ENCODE data around the gene WFDC12.
"Not testable (repeated sequence)": the region's sequence is repeated elsewhere in the genome, so short reads cannot be mapped to it uniquely, and the experiment has no call there.

The WFDC12 gene

GRCh38 chr20:45124365-45124764, at the start of gene WFDC12:
WFDC12 (minus strand) TSS chr20:45124465; CDS start chr20:45124447, 18 bp downstream.
- Histone ChIP-seq H3K27me3 (ENCODE audit: control insufficient read depth in 5 of 5, insufficient read depth in 4 of 5, low read length in 5 of 5) (peaks cover 0 to 19% (median 8%) of the 10 kb centered on the region in 5 donors), H3K36me3 (ENCODE audit: control insufficient read depth in 5 of 5, insufficient read depth in 5 of 5, low read length in 5 of 5) (no peaks in the 10 kb centered on the region), H3K9me3 (ENCODE audit: control insufficient read depth in 5 of 5, low read length in 5 of 5) (no peaks in the 10 kb centered on the region), H3K4me3 (ENCODE audit: low read depth in 1 of 5, low read length in 5 of 5) (no peak within 1 kb of the TSS), H3K4me1 (ENCODE audit: control insufficient read depth in 5 of 5, insufficient read depth in 5 of 5, low read length in 5 of 5) (no peaks in the 10 kb centered on the region), H3K9ac (ENCODE audit: low read length in 5 of 5) (no peak within 1 kb of the TSS), H3K27ac (ENCODE audit: low read depth, low read length) (no peak within 1 kb of the TSS)

- Histone ChIP-seq H3K4me3 (ENCODE audit: low read depth in 1 of 5, low read length in 5 of 5) (no peak overlapping the region), H3K27ac (ENCODE audit: low read depth, low read length) (no peak overlapping the region), H3K27me3 (ENCODE audit: control insufficient read depth in 5 of 5, insufficient read depth in 4 of 5, low read length in 5 of 5) (no peaks in the 10 kb centered on the region), H3K9me3 (ENCODE audit: control insufficient read depth in 5 of 5, low read length in 5 of 5) (peaks cover 0 to 8% (median 0%) of the 10 kb centered on the region in 5 donors), H3K36me3 (ENCODE audit: control insufficient read depth in 5 of 5, insufficient read depth in 5 of 5, low read length in 5 of 5) (no peaks in the 10 kb centered on the region), H3K9ac (ENCODE audit: low read length in 5 of 5) (no peak overlapping the region), H3K4me1 (ENCODE audit: control insufficient read depth in 5 of 5, insufficient read depth in 5 of 5, low read length in 5 of 5) (no peaks in the 10 kb centered on the region)
Measured at GRCh38 chr20:45173522-45173921, 49.3 kb upstream of the WFDC12 start.

- Histone ChIP-seq H3K36me3 (ENCODE audit: control insufficient read depth in 5 of 5, insufficient read depth in 5 of 5, low read length in 5 of 5) (no peaks in the 10 kb centered on the region), H3K9me3 (ENCODE audit: control insufficient read depth in 5 of 5, low read length in 5 of 5) (peaks cover 0 to 14% (median 4%) of the 10 kb centered on the region in 5 donors), H3K9ac (ENCODE audit: low read length in 5 of 5) (no peak overlapping the region), H3K4me3 (ENCODE audit: low read depth in 1 of 5, low read length in 5 of 5) (no peak overlapping the region), H3K27me3 (ENCODE audit: control insufficient read depth in 5 of 5, insufficient read depth in 4 of 5, low read length in 5 of 5) (no peaks in the 10 kb centered on the region), H3K4me1 (ENCODE audit: control insufficient read depth in 5 of 5, insufficient read depth in 5 of 5, low read length in 5 of 5) (no peaks in the 10 kb centered on the region), H3K27ac (ENCODE audit: low read depth, low read length) (no peak overlapping the region)
Measured at GRCh38 chr20:45164906-45165305, 40.6 kb upstream of the WFDC12 start.

- H3K27me3 ChIP-seq (ENCODE audit: control insufficient read depth in 5 of 5, insufficient read depth in 4 of 5, low read length in 5 of 5): no peaks in the 10 kb centered on the region
- H3K9ac ChIP-seq (ENCODE audit: low read length in 5 of 5): no peak overlapping the region
- H3K9me3 ChIP-seq (ENCODE audit: control insufficient read depth in 5 of 5, low read length in 5 of 5): peaks cover 4 to 17% (median 12%) of the 10 kb centered on the region in 5 donors
- no peaks in the 10 kb centered on the region for H3K36me3 ChIP-seq (ENCODE audit: control insufficient read depth in 5 of 5, insufficient read depth in 5 of 5, low read length in 5 of 5)
- H3K27ac ChIP-seq (ENCODE audit: low read depth, low read length): no peak overlapping the region
- H3K4me1 ChIP-seq (ENCODE audit: control insufficient read depth in 5 of 5, insufficient read depth in 5 of 5, low read length in 5 of 5): no peaks in the 10 kb centered on the region
- no peak overlapping the region for H3K4me3 ChIP-seq (ENCODE audit: low read depth in 1 of 5, low read length in 5 of 5)
Measured at GRCh38 chr20:45163083-45163803, 39.0 kb upstream of the WFDC12 start.

GRCh38 chr20:45157962-45158361, 33.7 kb upstream of the WFDC12 start:
- peaks cover 0 to 6% (median 0%) of the 10 kb centered on the region in 5 donors for H3K4me1 ChIP-seq (ENCODE audit: control insufficient read depth in 5 of 5, insufficient read depth in 5 of 5, low read length in 5 of 5)
- H3K27ac ChIP-seq (ENCODE audit: low read depth, low read length): no peak overlapping the region
- H3K36me3 ChIP-seq (ENCODE audit: control insufficient read depth in 5 of 5, insufficient read depth in 5 of 5, low read length in 5 of 5): no peaks in the 10 kb centered on the region
- peaks cover 4 to 21% (median 10%) of the 10 kb centered on the region in 5 donors for H3K9me3 ChIP-seq (ENCODE audit: control insufficient read depth in 5 of 5, low read length in 5 of 5)
- H3K4me3 ChIP-seq (ENCODE audit: low read depth in 1 of 5, low read length in 5 of 5): no peak overlapping the region
- H3K27me3 ChIP-seq (ENCODE audit: control insufficient read depth in 5 of 5, insufficient read depth in 4 of 5, low read length in 5 of 5): no peaks in the 10 kb centered on the region
- no peak overlapping the region for H3K9ac ChIP-seq (ENCODE audit: low read length in 5 of 5)

- H3K4me3 ChIP-seq (ENCODE audit: low read depth in 1 of 5, low read length in 5 of 5): no peak overlapping the region
- peaks cover 4 to 21% (median 7%) of the 10 kb centered on the region in 5 donors for H3K9me3 ChIP-seq (ENCODE audit: control insufficient read depth in 5 of 5, low read length in 5 of 5)
- H3K27me3 ChIP-seq (ENCODE audit: control insufficient read depth in 5 of 5, insufficient read depth in 4 of 5, low read length in 5 of 5): no peaks in the 10 kb centered on the region
- H3K4me1 ChIP-seq (ENCODE audit: control insufficient read depth in 5 of 5, insufficient read depth in 5 of 5, low read length in 5 of 5): peaks cover 0 to 6% (median 0%) of the 10 kb centered on the region in 5 donors
- H3K27ac ChIP-seq (ENCODE audit: low read depth, low read length): no peak overlapping the region
- no peaks in the 10 kb centered on the region for H3K36me3 ChIP-seq (ENCODE audit: control insufficient read depth in 5 of 5, insufficient read depth in 5 of 5, low read length in 5 of 5)
- H3K9ac ChIP-seq (ENCODE audit: low read length in 5 of 5): no peak overlapping the region
Measured at GRCh38 chr20:45156713-45157112, 32.4 kb upstream of the WFDC12 start.

- not testable (repeated sequence) for H3K9ac ChIP-seq (ENCODE audit: low read length in 5 of 5)
Measured at GRCh38 chr20:45154794-45155193, 30.5 kb upstream of the WFDC12 start.

GRCh38 chr20:45154183-45154582, 29.9 kb upstream of the WFDC12 start:
- Histone ChIP-seq H3K4me1 (ENCODE audit: control insufficient read depth in 5 of 5, insufficient read depth in 5 of 5, low read length in 5 of 5) (peaks cover 0 to 6% (median 0%) of the 10 kb centered on the region in 5 donors), H3K27me3 (ENCODE audit: control insufficient read depth in 5 of 5, insufficient read depth in 4 of 5, low read length in 5 of 5) (peaks cover 0 to 3% (median 0%) of the 10 kb centered on the region in 5 donors), H3K9me3 (ENCODE audit: control insufficient read depth in 5 of 5, low read length in 5 of 5) (peaks cover 2 to 18% (median 5%) of the 10 kb centered on the region in 5 donors), H3K27ac (ENCODE audit: low read depth, low read length) (no peak overlapping the region), H3K4me3 (ENCODE audit: low read depth in 1 of 5, low read length in 5 of 5) (no peak overlapping the region), H3K36me3 (ENCODE audit: control insufficient read depth in 5 of 5, insufficient read depth in 5 of 5, low read length in 5 of 5) (no peaks in the 10 kb centered on the region), H3K9ac (ENCODE audit: low read length in 5 of 5) (no peak overlapping the region)

More at GRCh38 chr20:45154794-45155193, 30.5 kb upstream of the WFDC12 start:
- H3K9me3 ChIP-seq (ENCODE audit: control insufficient read depth in 5 of 5, low read length in 5 of 5): peaks cover 4 to 21% (median 7%) of the 10 kb centered on the region in 5 donors
- not testable (repeated sequence) for H3K27ac ChIP-seq (ENCODE audit: low read depth, low read length); H3K36me3 ChIP-seq (ENCODE audit: control insufficient read depth in 5 of 5, insufficient read depth in 5 of 5, low read length in 5 of 5); H3K27me3 ChIP-seq (ENCODE audit: control insufficient read depth in 5 of 5, insufficient read depth in 4 of 5, low read length in 5 of 5); H3K4me3 ChIP-seq (ENCODE audit: low read depth in 1 of 5, low read length in 5 of 5); H3K4me1 ChIP-seq (ENCODE audit: control insufficient read depth in 5 of 5, insufficient read depth in 5 of 5, low read length in 5 of 5)

GRCh38 chr20:45153752-45154151, 29.5 kb upstream of the WFDC12 start:
- Histone ChIP-seq H3K4me3 (ENCODE audit: low read depth in 1 of 5, low read length in 5 of 5) (no peak overlapping the region), H3K36me3 (ENCODE audit: control insufficient read depth in 5 of 5, insufficient read depth in 5 of 5, low read length in 5 of 5) (no peaks in the 10 kb centered on the region), H3K27me3 (ENCODE audit: control insufficient read depth in 5 of 5, insufficient read depth in 4 of 5, low read length in 5 of 5) (peaks cover 0 to 3% (median 0%) of the 10 kb centered on the region in 5 donors), H3K9ac (ENCODE audit: low read length in 5 of 5) (no peak overlapping the region), H3K27ac (ENCODE audit: low read depth, low read length) (no peak overlapping the region), H3K4me1 (ENCODE audit: control insufficient read depth in 5 of 5, insufficient read depth in 5 of 5, low read length in 5 of 5) (peaks cover 0 to 6% (median 0%) of the 10 kb centered on the region in 5 donors), H3K9me3 (ENCODE audit: control insufficient read depth in 5 of 5, low read length in 5 of 5) (peaks cover 0 to 13% (median 3%) of the 10 kb centered on the region in 5 donors)

GRCh38 chr20:45153147-45153546, 28.9 kb upstream of the WFDC12 start:
- Histone ChIP-seq H3K4me1 (ENCODE audit: control insufficient read depth in 5 of 5, insufficient read depth in 5 of 5, low read length in 5 of 5) (peaks cover 0 to 6% (median 0%) of the 10 kb centered on the region in 5 donors), H3K36me3 (ENCODE audit: control insufficient read depth in 5 of 5, insufficient read depth in 5 of 5, low read length in 5 of 5) (no peaks in the 10 kb centered on the region), H3K9ac (ENCODE audit: low read length in 5 of 5) (no peak overlapping the region), H3K4me3 (ENCODE audit: low read depth in 1 of 5, low read length in 5 of 5) (no peak overlapping the region), H3K9me3 (ENCODE audit: control insufficient read depth in 5 of 5, low read length in 5 of 5) (peaks cover 0 to 8% (median 0%) of the 10 kb centered on the region in 5 donors), H3K27me3 (ENCODE audit: control insufficient read depth in 5 of 5, insufficient read depth in 4 of 5, low read length in 5 of 5) (peaks cover 0 to 5% (median 2%) of the 10 kb centered on the region in 5 donors), H3K27ac (ENCODE audit: low read depth, low read length) (no peak overlapping the region)

All from subcutaneous abdominal adipose tissue (tissue), 5 donors.